ENCODE results near the gene ABHD8. TPM values are rescaled to one million over a fixed set of nuclear protein-coding genes. Genes with fewer than 3 reads are reported as not detected.
A peak's percentile ranks its signal among the peaks of the same experiment; 100 is the strongest.

The ABHD8 gene
- total RNA-seq, 4 donors from 2014 or later = 9.7 to 15.7 (median 13.6) TPM

DNA sequence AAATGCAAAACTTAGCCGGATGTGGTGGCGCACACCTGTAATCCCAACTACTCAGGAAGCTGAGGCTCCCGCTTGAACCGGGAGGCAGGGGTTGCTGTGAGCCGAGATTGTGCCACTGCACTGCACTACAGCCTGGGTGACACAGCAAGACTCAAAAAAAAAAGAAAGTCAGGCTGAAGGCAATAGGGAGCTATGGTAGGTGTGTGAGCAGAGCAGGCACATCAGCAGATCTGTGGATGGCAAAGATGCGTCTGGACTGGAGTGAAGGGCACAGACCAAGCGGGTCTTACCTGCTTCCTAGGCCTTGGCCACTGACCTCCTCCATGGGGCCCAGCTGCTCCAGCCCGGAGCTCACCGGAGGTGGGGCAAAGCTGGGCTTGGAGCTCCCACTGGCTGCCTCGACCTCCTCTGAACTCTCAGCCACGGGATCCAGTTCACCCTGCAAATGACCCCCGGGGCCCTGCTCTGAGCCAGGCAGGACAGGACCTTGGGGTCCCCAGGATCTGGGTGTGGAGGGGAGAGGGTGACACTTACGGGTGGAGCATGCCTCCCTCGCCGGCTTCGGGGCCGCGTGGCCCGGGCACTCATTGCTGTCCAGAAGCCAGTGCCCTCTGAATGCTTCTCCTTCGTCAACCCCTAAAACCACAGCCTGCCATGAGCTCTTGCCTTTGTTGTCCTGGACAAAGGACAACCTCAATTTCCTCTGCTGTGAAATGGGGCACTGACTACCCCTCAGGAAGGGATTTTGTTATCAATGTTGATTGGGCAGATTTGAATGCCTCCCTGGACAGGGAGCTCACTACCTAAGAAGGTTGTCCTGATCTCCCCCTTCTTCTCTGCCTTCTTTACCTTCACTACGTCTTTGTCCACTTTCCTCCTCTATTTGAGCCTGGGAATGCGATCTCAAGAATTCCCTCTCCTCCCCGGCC, 39.2 kb downstream of the ABHD8 start:
- no peaks in the 10 kb centered on the region for H3K27me3 ChIP-seq
- peaks cover 16% of the 10 kb centered on the region for H3K4me1 ChIP-seq
- no peaks in the 10 kb centered on the region for H3K36me3 ChIP-seq
- no peaks in the 10 kb centered on the region for H3K9me3 ChIP-seq
- peak overlapping the region; percentile 26 for H3K4me3 ChIP-seq
- 73% methylated on average over 11 of the region's 23 CpGs for WGBS
- H3K27ac ChIP-seq = no peak overlapping the region
- DNase-seq (ENCODE audit: low spot score in 2 of 2) = no peak
- TF ChIP-seq, protein P1, sequence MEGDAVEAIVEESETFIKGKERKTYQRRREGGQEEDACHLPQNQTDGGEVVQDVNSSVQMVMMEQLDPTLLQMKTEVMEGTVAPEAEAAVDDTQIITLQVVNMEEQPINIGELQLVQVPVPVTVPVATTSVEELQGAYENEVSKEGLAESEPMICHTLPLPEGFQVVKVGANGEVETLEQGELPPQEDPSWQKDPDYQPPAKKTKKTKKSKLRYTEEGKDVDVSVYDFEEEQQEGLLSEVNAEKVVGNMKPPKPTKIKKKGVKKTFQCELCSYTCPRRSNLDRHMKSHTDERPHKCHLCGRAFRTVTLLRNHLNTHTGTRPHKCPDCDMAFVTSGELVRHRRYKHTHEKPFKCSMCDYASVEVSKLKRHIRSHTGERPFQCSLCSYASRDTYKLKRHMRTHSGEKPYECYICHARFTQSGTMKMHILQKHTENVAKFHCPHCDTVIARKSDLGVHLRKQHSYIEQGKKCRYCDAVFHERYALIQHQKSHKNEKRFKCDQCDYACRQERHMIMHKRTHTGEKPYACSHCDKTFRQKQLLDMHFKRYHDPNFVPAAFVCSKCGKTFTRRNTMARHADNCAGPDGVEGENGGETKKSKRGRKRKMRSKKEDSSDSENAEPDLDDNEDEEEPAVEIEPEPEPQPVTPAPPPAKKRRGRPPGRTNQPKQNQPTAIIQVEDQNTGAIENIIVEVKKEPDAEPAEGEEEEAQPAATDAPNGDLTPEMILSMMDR (IDR thresholded peaks at IDR 0.05) = no peak
- TF ChIP-seq POLR2A (IDR thresholded peaks at IDR 0.05) = no peak
- TF ChIP-seq POLR2AphosphoS5 (IDR thresholded peaks at IDR 0.05) = no peak
- TF ChIP-seq EP300 (IDR thresholded peaks at IDR 0.05) = no peak

- H3K4me1 ChIP-seq = peaks cover 5% of the 10 kb centered on the region
- DNase-seq (ENCODE audit: low spot score in 2 of 2) = no peak
- H3K27me3 ChIP-seq = no peaks in the 10 kb centered on the region
- H3K36me3 ChIP-seq = no peaks in the 10 kb centered on the region
- H3K4me3 ChIP-seq = no peak overlapping the region
- H3K9me3 ChIP-seq = no peaks in the 10 kb centered on the region
- H3K27ac ChIP-seq = no peak overlapping the region
- TF ChIP-seq, protein P1 (IDR thresholded peaks at IDR 0.05) = no peak
- TF ChIP-seq POLR2AphosphoS5 (IDR thresholded peaks at IDR 0.05) (no peak), EP300 (IDR thresholded peaks at IDR 0.05) (no peak), POLR2A (IDR thresholded peaks at IDR 0.05) (no peak)
- WGBS = 51% methylated on average over 3 of the region's 16 CpGs
These were observed 40.7 kb downstream of the ABHD8 start for GRCh38 chr19:17262557-17262956.

DNA sequence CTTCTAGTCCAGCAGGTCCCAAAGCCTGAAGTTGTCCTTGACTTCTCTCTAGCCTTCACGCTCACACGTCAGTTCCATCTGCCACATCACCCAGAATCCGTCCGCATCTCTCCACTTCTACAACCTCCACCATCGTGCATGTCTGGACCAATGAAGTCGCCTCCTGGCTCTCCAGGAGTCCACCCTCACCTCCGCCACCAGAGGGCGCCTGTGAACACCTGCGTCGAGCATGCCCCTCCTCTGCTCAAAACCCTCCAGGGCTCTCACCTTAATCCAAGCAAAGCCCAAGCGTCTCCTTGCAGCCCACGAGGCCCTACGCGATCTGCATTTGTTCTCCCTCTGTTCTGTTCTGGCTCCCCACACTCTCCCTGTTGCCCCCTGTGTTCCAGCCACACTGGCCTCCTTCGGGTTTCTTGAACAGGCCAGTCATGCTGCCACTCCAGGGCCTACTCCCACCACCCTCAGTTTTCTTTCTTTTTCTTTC, 42.3 kb downstream of the ABHD8 start:
- Histone ChIP-seq H3K27me3 (no peaks in the 10 kb centered on the region), H3K9me3 (no peaks in the 10 kb centered on the region), H3K27ac (no peak overlapping the region), H3K4me3 (no peak overlapping the region), H3K4me1 (no peaks in the 10 kb centered on the region), H3K36me3 (no peaks in the 10 kb centered on the region)
- WGBS = 16% methylated on average over 15 of the region's 15 CpGs
- peak in 1 of 2 donors; percentile 88 for DNase-seq (ENCODE audit: low spot score in 2 of 2)
- TF ChIP-seq POLR2A (IDR thresholded peaks at IDR 0.05) (no peak), POLR2AphosphoS5 (IDR thresholded peaks at IDR 0.05) (no peak)
- TF ChIP-seq, protein P1 (IDR thresholded peaks at IDR 0.05) = peak; percentile 60 to 90

- Histone ChIP-seq H3K4me1 (no peaks in the 10 kb centered on the region), H3K27me3 (no peaks in the 10 kb centered on the region), H3K36me3 (no peaks in the 10 kb centered on the region), H3K4me3 (no peak overlapping the region), H3K9me3 (no peaks in the 10 kb centered on the region), H3K27ac (no peak overlapping the region)
- TF ChIP-seq EP300 (IDR thresholded peaks at IDR 0.05) = no peak
- TF ChIP-seq POLR2AphosphoS5 (IDR thresholded peaks at IDR 0.05) = no peak
- no peak for TF ChIP-seq POLR2A (IDR thresholded peaks at IDR 0.05)
- TF ChIP-seq, protein P1 (IDR thresholded peaks at IDR 0.05) = no peak
- WGBS = 80% methylated on average over 1 of the region's 1 CpG
- DNase-seq (ENCODE audit: low spot score in 2 of 2) = no peak
These were observed 43.3 kb downstream of the ABHD8 start for GRCh38 chr19:17259934-17260333.

DNA sequence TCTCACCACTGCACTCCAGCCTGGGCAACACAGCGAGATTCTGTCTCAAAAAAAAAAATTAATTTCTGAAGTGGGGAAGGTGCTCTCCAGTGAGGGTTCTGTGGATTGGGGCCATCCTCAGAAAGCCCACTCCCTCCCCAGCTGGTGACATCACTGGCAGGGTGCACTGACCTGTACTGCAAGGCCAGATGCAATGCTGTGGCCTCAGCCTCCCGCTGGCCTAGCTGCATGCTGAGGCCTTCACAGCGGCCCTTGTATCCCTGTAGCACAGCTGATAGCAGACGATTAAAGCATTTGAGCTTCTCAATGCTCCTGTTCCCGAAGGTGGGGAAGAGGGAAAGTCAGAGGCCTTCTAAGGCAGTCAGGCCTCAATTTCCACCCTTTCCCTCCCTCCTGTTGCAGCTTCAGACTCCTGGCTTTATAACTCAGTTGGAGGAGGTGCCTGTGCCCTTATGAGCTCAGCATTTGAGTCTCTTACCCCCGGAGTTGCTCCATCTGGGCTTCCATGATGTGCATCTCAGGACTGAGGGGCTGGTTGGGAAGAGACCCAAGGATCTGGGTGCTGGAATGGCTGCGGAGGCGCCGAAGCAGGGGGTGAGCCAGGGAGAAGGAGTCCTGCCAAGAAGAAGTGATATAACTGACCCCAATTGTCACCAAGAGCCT, 44.0 kb downstream of the ABHD8 start:
- Histone ChIP-seq H3K36me3 (no peaks in the 10 kb centered on the region), H3K27me3 (no peaks in the 10 kb centered on the region), H3K9me3 (no peaks in the 10 kb centered on the region), H3K4me1 (no peaks in the 10 kb centered on the region), H3K4me3 (no peak overlapping the region), H3K27ac (no peak overlapping the region)
- 97% methylated on average over 7 of the region's 9 CpGs for WGBS
- no peak for DNase-seq (ENCODE audit: low spot score in 2 of 2)
- TF ChIP-seq EP300 (IDR thresholded peaks at IDR 0.05) = no peak
- TF ChIP-seq, protein P1 (IDR thresholded peaks at IDR 0.05) = no peak
- no peak for TF ChIP-seq POLR2AphosphoS5 (IDR thresholded peaks at IDR 0.05)
- TF ChIP-seq POLR2A (IDR thresholded peaks at IDR 0.05) = no peak

Data from suprapubic skin (tissue), 4 donors.